ENCODE measurements around the gene CLTCL1.

CLTCL1 gene

DNA sequence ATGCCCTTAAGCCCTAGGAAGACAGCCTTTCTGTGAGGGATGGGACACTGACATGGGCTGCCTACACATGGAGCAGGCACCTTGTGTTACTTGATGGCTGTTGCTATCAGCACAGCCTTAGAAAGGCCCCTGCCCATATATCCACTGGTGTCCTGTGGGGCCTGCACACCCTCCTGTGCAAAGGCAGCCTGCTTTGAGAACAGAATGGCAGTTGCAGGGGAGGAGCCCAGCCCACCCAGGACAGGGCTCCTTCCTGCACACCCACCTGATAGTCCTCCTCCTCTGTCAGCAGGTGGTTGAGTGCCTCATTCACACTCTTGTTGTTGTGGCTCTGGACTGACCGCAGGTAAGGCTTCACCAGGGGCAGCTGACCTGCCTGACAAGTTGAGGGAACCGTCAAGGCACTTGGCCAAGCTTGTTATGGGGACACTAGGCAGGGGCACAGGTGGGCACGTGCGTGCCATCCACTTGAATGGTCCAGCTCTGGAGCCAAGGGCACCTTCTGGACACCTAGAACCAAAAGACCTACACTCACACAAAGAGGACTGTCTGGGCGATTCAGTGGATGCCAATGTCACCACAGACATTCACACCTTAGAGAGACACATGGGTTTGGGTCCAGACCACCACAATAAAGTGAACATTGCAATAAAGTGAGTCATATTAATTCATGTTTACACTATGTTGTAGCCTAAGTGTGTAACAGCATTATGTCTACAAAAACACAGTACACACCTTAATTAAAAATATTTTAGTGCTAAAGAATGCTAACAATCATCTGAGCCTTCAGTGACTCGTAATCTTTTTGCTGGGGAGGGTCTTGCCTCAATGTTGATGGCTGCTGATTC lies 103.6 kb downstream of the CLTCL1 start:
- Histone ChIP-seq H3K4me1 (ENCODE audit: insufficient read depth, insufficient read length) (no peaks in the 10 kb centered on the region), H3K4me3 (ENCODE audit: insufficient read length, low read depth) (no peak overlapping the region), H3K9me3 (ENCODE audit: insufficient read depth, low read length) (no peaks in the 10 kb centered on the region), H3K27me3 (ENCODE audit: insufficient read depth, insufficient read length) (no peaks in the 10 kb centered on the region), H3K9ac (ENCODE audit: insufficient read length, low read depth) (no peak overlapping the region), H3K36me3 (ENCODE audit: insufficient read depth, insufficient read length, low read length) (peaks cover 20% of the 10 kb centered on the region)
- TF ChIP-seq YY1 (IDR thresholded peaks at IDR 0.05; ENCODE audit: insufficient read depth, insufficient read length): no peak
- TF ChIP-seq ZNF274 (IDR thresholded peaks at IDR 0.05; ENCODE audit: low read depth, low read length): no peak
- no peak for TF ChIP-seq SUZ12 (IDR thresholded peaks at IDR 0.05; ENCODE audit: extremely low read depth, insufficient read depth, insufficient read length)
- no peak for DNase-seq (ENCODE audit: low read depth, low spot score)

DNA sequence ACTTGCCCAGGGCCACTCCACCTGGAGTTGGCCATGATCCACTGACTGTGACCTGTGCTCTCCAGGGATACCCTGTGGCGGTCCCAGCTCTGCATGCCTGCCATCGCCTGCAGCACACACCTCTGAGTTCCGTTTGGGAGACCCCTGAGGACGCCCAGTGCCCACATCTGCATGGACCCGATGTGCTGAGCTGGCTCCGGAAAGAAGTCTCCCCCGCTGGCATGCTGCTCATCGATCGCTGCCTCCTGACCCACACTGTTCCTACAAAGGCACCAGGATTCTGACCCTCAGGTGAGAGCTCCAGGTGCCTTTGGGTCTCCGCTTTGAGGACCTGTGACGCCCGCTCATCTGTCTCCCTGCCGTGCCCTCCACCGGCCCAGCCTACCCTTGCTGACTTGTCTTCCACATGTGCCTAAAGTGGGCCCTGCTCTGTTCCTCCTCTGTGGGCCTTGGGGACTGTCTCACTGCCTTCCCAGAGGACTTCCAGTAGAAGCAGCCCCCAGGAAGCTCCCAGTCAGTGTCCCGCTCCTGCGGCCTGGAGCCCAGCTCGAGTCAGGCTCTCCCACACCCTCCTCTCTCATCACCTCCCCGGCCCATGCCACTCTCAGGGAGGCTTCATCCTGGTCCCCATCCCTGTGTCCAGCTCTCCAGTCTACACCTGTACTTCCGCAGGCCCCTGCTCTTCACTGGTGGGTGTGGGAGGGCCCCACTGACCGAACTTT lies 107.1 kb downstream of the CLTCL1 start:
- peaks cover 18% of the 10 kb centered on the region for H3K36me3 ChIP-seq (ENCODE audit: insufficient read depth, insufficient read length, low read length)
- DNase-seq (ENCODE audit: low read depth, low spot score): no peak

DNA sequence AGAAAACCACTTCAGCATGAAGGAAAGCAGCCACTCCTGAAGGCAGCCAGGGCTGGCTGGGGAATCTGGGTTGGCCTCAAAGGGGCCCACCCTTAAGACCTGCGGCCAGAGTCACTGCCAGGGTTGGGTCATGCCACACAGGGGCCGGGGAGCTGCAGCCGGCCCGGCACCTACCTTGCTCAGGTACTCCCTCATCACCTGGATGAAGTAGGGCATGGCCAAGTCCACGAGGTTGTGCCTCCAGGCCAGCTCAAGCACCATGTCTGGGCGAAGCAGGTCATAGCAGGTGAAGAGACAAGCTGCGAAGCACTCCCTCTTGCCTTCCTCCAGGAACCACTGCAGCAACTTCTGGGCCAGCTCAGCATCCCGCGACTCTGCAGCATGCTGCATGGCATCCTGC lies 108.3 kb downstream of the CLTCL1 start:
- Histone ChIP-seq H3K27me3 (ENCODE audit: insufficient read depth, insufficient read length) (no peaks in the 10 kb centered on the region), H3K9ac (ENCODE audit: insufficient read length, low read depth) (no peak overlapping the region), H3K4me3 (ENCODE audit: insufficient read length, low read depth) (no peak overlapping the region), H3K9me3 (ENCODE audit: insufficient read depth, low read length) (no peaks in the 10 kb centered on the region), H3K36me3 (ENCODE audit: insufficient read depth, insufficient read length, low read length) (peaks cover 18% of the 10 kb centered on the region), H3K4me1 (ENCODE audit: insufficient read depth, insufficient read length) (peaks cover 15% of the 10 kb centered on the region)
- TF ChIP-seq ZNF274 (IDR thresholded peaks at IDR 0.05; ENCODE audit: low read depth, low read length): no peak
- no peak for TF ChIP-seq SUZ12 (IDR thresholded peaks at IDR 0.05; ENCODE audit: extremely low read depth, insufficient read depth, insufficient read length)
- TF ChIP-seq YY1 (IDR thresholded peaks at IDR 0.05; ENCODE audit: insufficient read depth, insufficient read length): no peak
- no peak for DNase-seq (ENCODE audit: low read depth, low spot score)

More for the DNA sequence above, 107.1 kb downstream of the CLTCL1 start:
- Histone ChIP-seq H3K27me3 (ENCODE audit: insufficient read depth, insufficient read length) (no peaks in the 10 kb centered on the region), H3K4me1 (ENCODE audit: insufficient read depth, insufficient read length) (peaks cover 15% of the 10 kb centered on the region), H3K9ac (ENCODE audit: insufficient read length, low read depth) (no peak overlapping the region), H3K4me3 (ENCODE audit: insufficient read length, low read depth) (no peak overlapping the region), H3K9me3 (ENCODE audit: insufficient read depth, low read length) (no peaks in the 10 kb centered on the region)
- TF ChIP-seq YY1 (IDR thresholded peaks at IDR 0.05; ENCODE audit: insufficient read depth, insufficient read length) (no peak), ZNF274 (IDR thresholded peaks at IDR 0.05; ENCODE audit: low read depth, low read length) (no peak)

DNA sequence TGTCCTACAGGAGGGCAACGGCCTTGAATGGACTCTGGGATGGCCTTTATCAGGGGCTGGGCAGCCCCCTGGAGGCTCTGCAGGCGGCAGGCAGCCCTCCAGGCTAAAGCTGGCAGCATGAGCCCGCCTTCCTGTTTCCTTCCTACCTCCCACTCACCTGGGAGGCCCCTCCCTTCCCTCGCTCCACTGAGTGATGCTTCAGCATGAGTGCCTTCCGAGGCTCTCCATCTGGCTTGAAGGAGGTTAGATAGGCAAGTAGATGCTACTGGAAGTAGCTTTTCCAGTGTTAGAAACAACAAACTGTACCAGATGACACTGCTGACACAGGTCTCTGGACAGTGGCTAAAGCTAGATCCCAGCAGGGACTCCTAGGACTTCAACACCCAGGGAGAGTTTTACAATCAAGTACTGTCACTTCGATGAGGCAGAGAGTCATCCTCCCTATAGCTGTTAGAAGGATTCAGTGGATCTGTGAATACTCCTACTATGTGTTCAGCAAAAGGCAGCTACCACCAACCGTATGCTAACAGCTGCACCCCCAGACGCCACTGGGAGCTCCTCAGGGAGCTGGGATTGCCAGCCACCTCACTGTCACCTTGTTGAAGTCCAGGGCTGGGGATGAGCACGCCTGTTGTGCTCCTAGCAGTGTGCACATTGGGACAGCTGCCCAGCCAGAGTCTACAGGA lies 108.9 kb downstream of the CLTCL1 start:
- no peak for TF ChIP-seq YY1 (IDR thresholded peaks at IDR 0.05; ENCODE audit: insufficient read depth, insufficient read length)
- Histone ChIP-seq H3K9ac (ENCODE audit: insufficient read length, low read depth) (no peak overlapping the region), H3K9me3 (ENCODE audit: insufficient read depth, low read length) (no peaks in the 10 kb centered on the region), H3K4me1 (ENCODE audit: insufficient read depth, insufficient read length) (peaks cover 15% of the 10 kb centered on the region), H3K27me3 (ENCODE audit: insufficient read depth, insufficient read length) (no peaks in the 10 kb centered on the region), H3K36me3 (ENCODE audit: insufficient read depth, insufficient read length, low read length) (peaks cover 13% of the 10 kb centered on the region), H3K4me3 (ENCODE audit: insufficient read length, low read depth) (no peak overlapping the region)
- no peak for DNase-seq (ENCODE audit: low read depth, low spot score)

DNA sequence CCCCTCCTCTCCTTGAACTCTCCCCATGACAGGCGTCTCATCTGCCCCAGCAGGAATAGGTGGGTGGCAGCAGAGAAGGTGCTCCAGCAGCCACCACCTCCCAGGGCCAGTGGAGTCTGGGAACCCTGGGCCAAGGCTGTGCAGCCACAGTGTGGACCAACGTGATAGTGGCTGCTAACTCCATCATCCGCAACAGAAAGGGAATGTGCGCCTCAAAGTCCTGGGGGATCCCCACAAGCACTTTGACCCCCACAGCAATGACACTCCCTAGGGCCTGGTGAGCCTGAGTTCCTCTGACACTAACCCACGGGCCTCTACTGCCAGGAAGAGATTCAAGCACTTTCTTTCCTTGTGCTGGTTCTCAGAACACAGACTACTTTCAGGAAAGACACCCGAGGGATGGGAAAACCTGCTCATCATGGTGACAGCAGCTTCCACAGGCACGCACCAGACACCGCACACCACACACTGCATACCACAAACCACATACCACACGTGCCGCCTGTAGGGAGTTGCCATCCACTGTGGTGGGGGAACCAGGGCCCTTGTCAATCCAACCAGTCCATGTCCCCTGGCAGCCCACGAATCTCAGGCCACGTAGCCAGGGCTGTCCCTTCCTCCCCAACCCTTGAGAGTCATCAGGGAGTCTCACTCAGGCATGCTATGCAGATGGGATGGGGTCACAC lies 109.6 kb downstream of the CLTCL1 start:
- TF ChIP-seq YY1 (IDR thresholded peaks at IDR 0.05; ENCODE audit: insufficient read depth, insufficient read length): no peak
- Histone ChIP-seq H3K36me3 (ENCODE audit: insufficient read depth, insufficient read length, low read length) (peaks cover 9% of the 10 kb centered on the region), H3K9ac (ENCODE audit: insufficient read length, low read depth) (no peak overlapping the region), H3K27me3 (ENCODE audit: insufficient read depth, insufficient read length) (no peaks in the 10 kb centered on the region), H3K4me1 (ENCODE audit: insufficient read depth, insufficient read length) (peaks cover 17% of the 10 kb centered on the region), H3K9me3 (ENCODE audit: insufficient read depth, low read length) (no peaks in the 10 kb centered on the region), H3K4me3 (ENCODE audit: insufficient read length, low read depth) (no peak overlapping the region)
- no peak for DNase-seq (ENCODE audit: low read depth, low spot score)

DNA sequence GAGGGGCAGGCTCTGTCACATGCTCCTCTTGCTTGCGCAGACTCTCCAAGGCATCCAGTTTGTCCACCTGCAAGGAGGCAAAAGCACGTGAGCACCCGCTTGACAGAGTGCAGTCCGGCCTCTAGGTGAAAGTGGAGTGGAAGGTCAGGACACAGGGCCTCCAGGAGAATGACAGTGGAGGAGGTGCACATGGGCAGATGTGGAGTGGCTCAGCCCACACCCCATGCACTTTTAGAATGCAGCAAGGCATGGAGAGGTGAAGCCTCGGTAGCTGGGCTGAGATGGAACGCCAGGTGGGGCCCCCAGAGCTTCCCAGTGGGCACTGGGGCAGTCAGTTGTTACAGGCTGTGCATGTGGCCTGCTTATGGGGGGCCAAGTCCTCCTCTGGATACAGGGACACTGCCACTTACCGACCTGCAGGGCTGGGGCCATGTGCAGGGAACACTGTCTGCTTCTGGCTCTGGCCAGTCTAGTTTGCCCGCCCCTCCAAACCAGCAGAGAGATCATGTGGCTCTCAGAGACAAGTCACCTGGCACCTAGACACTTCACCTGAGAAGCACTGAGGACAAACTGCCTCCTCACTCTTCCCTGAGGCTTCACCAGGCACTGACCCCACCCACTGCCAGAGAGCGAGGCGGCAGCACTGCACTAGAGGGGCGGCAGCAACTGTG lies 110.6 kb downstream of the CLTCL1 start:
- H3K9me3 ChIP-seq (ENCODE audit: insufficient read depth, low read length): no peaks in the 10 kb centered on the region
- H3K9ac ChIP-seq (ENCODE audit: insufficient read length, low read depth): no peak overlapping the region
- no peak for TF ChIP-seq YY1 (IDR thresholded peaks at IDR 0.05; ENCODE audit: insufficient read depth, insufficient read length)
- TF ChIP-seq ZNF274 (IDR thresholded peaks at IDR 0.05; ENCODE audit: low read depth, low read length): no peak
- TF ChIP-seq SUZ12 (IDR thresholded peaks at IDR 0.05; ENCODE audit: extremely low read depth, insufficient read depth, insufficient read length): no peak
- no peaks in the 10 kb centered on the region for H3K27me3 ChIP-seq (ENCODE audit: insufficient read depth, insufficient read length)
- H3K4me3 ChIP-seq (ENCODE audit: insufficient read length, low read depth): no peak overlapping the region
- DNase-seq (ENCODE audit: low read depth, low spot score): no peak
- H3K36me3 ChIP-seq (ENCODE audit: insufficient read depth, insufficient read length, low read length): peaks cover 16% of the 10 kb centered on the region
- peaks cover 25% of the 10 kb centered on the region for H3K4me1 ChIP-seq (ENCODE audit: insufficient read depth, insufficient read length)
